HepG2 (cell line): ENCODE measurements around the gene CLRN3. TPM values are rescaled to one million over a fixed set of nuclear protein-coding genes. Genes with fewer than 3 reads are reported as not detected.

Experiments
- ATAC-seq: fragments of 200-7000 bp; cut with Tn5 transposase; 3 replicates; pipeline ENCODE4 v1.9.1; 2020; ENCODE audit warnings: mild to moderate bottlenecking, moderate library complexity
- BruUV-seq: library from RNA; stranded (reverse); fragments of 400-500 nt; replicated peaks from 2 replicates; lab custom pipeline; 2021; lab: Mats Ljungman, UMichigan
- CTCF ChIA-PET: fragments of 300-600 bp; formaldehyde crosslinking; extraction: SDS; loops from one replicate; lab custom pipeline; 2021; ENCODE audit warnings: low total read pairs, inconsistent platforms, low intra/inter-chr PET ratio; lab: Yijun Ruan, JAX
- POLR2A ChIA-PET: fragments of 350-600 bp; sonication (Branson Sonifier 250); formaldehyde crosslinking; loops from one replicate; lab custom pipeline; 2020; ENCODE audit warnings: antibody characterized with exemption, inconsistent platforms; lab: Yijun Ruan, JAX
- DNase-seq: peaks from one replicate; pipeline ENCODE4 v3.0.0-alpha.2; 2015; ENCODE audit warnings: low spot score
- FAIRE-seq: peaks from 3 replicates; lab custom pipeline; 2011; peaks lifted over from hg19 to GRCh38; lab: Jason Lieb, UNC
- H2AFZ ChIP-seq: one replicate; pipeline ENCODE4 v1.6.1; 2011; ENCODE audit warnings: low read length, inconsistent platforms
- H3K27ac ChIP-seq: fragments of 300-600 bp; 3 replicates; pipeline ENCODE4 v1.8.0; 2011; ENCODE audit warnings: mixed run types, mild to moderate bottlenecking, mixed read lengths, low read length, inconsistent platforms; ENCODE audit not compliant: insufficient read depth; ENCODE audit errors: extremely low read length
- H3K27me3 ChIP-seq, 2 experiments: fragments of 200-600 bp in 1 of 2; 2 replicates in 1 of 2; 3 replicates in 1 of 2; pipeline versions ENCODE4 v1.6.0 to v1.8.0; 2011; ENCODE audit warnings: low read length in 2 of 2, mild to moderate bottlenecking in 2 of 2, moderate library complexity in 2 of 2, inconsistent platforms in 1 of 2; ENCODE audit not compliant: insufficient read depth in 2 of 2, control insufficient read depth in 1 of 2
- H3K36me3 ChIP-seq, 2 experiments: fragments of 200-600 bp in 1 of 2; replicated peaks in 1 of 2; 2 replicates in 1 of 2; 3 replicates in 1 of 2; pipeline versions ENCODE4 v1.5.1 to v1.8.0; 2011; ENCODE audit warnings: low read length in 2 of 2, inconsistent platforms in 1 of 2; ENCODE audit not compliant: insufficient read depth in 2 of 2, control insufficient read depth in 1 of 2
- H3K4me1 ChIP-seq: 2 replicates; pipeline ENCODE4 v1.5.1; 2012; ENCODE audit warnings: low read length, inconsistent platforms; ENCODE audit not compliant: insufficient read depth
- H3K4me2 ChIP-seq: 2 replicates; pipeline ENCODE4 v1.6.0; 2011; ENCODE audit warnings: low read depth, low read length, inconsistent platforms
- H3K4me3 ChIP-seq, 3 experiments: fragments of 200-600 bp in 1 of 3; sonication (generic), shearing (Covaris generic) in 1 of 3; replicated peaks in 1 of 3; 2 replicates each; pipeline ENCODE4 v1.5.1; 2011 to 2016; ENCODE audit warnings: low read length in 3 of 3, inconsistent platforms in 2 of 3, low read depth in 2 of 3, mild to moderate bottlenecking in 2 of 3, control low read depth in 1 of 3, mixed read lengths in 1 of 3; ENCODE audit not compliant: insufficient read depth in 1 of 3
- H3K79me2 ChIP-seq: one replicate; pipeline ENCODE4 v1.6.1; 2011; ENCODE audit warnings: low read length, inconsistent platforms; ENCODE audit not compliant: insufficient read depth
- H3K9ac ChIP-seq: 2 replicates; pipeline ENCODE4 v1.6.0; 2011; ENCODE audit warnings: mild to moderate bottlenecking, low read depth, low read length, inconsistent platforms; ENCODE audit not compliant: insufficient read depth
- H3K9me3 ChIP-seq: 2 replicates; pipeline ENCODE4 v1.5.1; 2012; ENCODE audit warnings: mild to moderate bottlenecking, low read length
- H4K20me1 ChIP-seq: 2 replicates; pipeline ENCODE4 v1.6.0; 2011; ENCODE audit warnings: inconsistent platforms, mild to moderate bottlenecking, low read length, moderate library complexity; ENCODE audit not compliant: insufficient read depth
- CEBPB ChIP-seq: IDR thresholded peaks from 2 replicates; pipeline ENCODE4 v1.6.1; 2011; ENCODE audit warnings: low read depth, low read length, improper control_type of control experiment, borderline replicate concordance
- FOXK1 ChIP-seq: sonication (generic); formaldehyde crosslinking; IDR thresholded peaks from 2 replicates; pipeline ENCODE4 v1.4.0; 2020; ENCODE audit warnings: low read depth, missing genetic modification reagents, borderline replicate concordance
- GPN1 ChIP-seq: sonication (generic); formaldehyde crosslinking; IDR thresholded peaks from 2 replicates; pipeline ENCODE4 v1.5.1; 2020; ENCODE audit warnings: missing genetic modification reagents, borderline replicate concordance
- HNF4G ChIP-seq, 2 experiments: sonication (generic) in 1 of 2; formaldehyde crosslinking in 1 of 2; IDR thresholded peaks; 2 replicates each; pipeline versions ENCODE4 v1.4.0 to v1.6.1; 2011 to 2020; ENCODE audit warnings: borderline replicate concordance in 2 of 2, low read depth in 2 of 2, mild to moderate bottlenecking in 2 of 2, low read length in 1 of 2, missing genetic modification reagents in 1 of 2, moderate library complexity in 1 of 2
- NCOR1 ChIP-seq: fragments of 200-600 bp; sonication (generic); IDR thresholded peaks from 2 replicates; pipeline ENCODE4 v1.7.0; 2017; ENCODE audit warnings: antibody characterized with exemption, low read length, borderline replicate concordance
- NR2F6 ChIP-seq, 2 experiments: IDR thresholded peaks; 2 replicates each; pipeline ENCODE4 v1.6.1; 2016; ENCODE audit warnings: antibody characterized with exemption in 1 of 2, mild to moderate bottlenecking in 1 of 2
- PCBP2 ChIP-seq: fragments of 200-400 bp; formaldehyde crosslinking; optimal IDR thresholded peaks from 2 replicates; pipeline ENCODE3; 2018; ENCODE audit warnings: low read length, low read depth; ENCODE audit not compliant: poor library complexity, severe bottlenecking
- RAD21 ChIP-seq: fragments of 450-650 bp; formaldehyde crosslinking; IDR thresholded peaks from 2 replicates; pipeline ENCODE4 v1.5.0; 2020; ENCODE audit warnings: mild to moderate bottlenecking
- SMC3 ChIP-seq: IDR thresholded peaks from 2 replicates; pipeline ENCODE4 v1.6.1; 2011; ENCODE audit warnings: low read length, improper control_type of control experiment
- STAG1 ChIP-seq: sonication (generic); formaldehyde crosslinking; IDR thresholded peaks from 2 replicates; pipeline ENCODE4 v1.4.0; 2020; ENCODE audit warnings: missing genetic modification reagents
- WGBS: methylation state at CpG from one replicate; pipeline ENCODE4 v1.1.6; 2017; ENCODE audit warnings: low lambda C conversion rate; 5-methylcytosine and 5-hydroxymethylcytosine counted together
- in situ Hi-C: cut with HindIII; loops from 2 replicates; pipeline ENCODE4 v1.10.0; 2017; ENCODE audit warnings: low pct_unique_long_range_greater_than_20kb; ENCODE audit not compliant: extremely low pct_ligation_motif_present
- intact Hi-C: fragments of 100-400 bp; cut with micrococcal nuclease; formaldehyde crosslinking; loops from one replicate; pipeline ENCODE4 v1.10.0; 2022; ENCODE audit not compliant: unreplicated experiment
- polyA plus RNA-seq, 8 experiments: library from polyadenylated mRNA; depleted of rRNA in 3 of 8; stranded (reverse) in 7 of 8; unstranded in 1 of 8; fragments of >200 nt; fragmentation: Illumina TruSeq in 4 of 8; extraction: Trizol in 4 of 8; gene quantifications; 2 replicates each; pipeline versions ENCODE4 v1.2.1 to v1.2.3, GENCODE V29; 2011 to 2016; ENCODE audit warnings: low read depth in 4 of 8, missing spikeins in 1 of 8, mixed read lengths in 1 of 8; ENCODE audit not compliant: insufficient read depth in 1 of 8
- total RNA-seq, 5 experiments: library from RNA; depleted of rRNA; stranded (reverse); fragments of >200 nt; fragmentation: Illumina TruSeq; extraction: Trizol; gene quantifications; 2 replicates each; pipeline ENCODE4 v1.2.3, GENCODE V29; 2016; ENCODE audit warnings: low read depth in 1 of 5
- TF ChIP-seq, protein P1 (sequence below): IDR thresholded peaks from 2 replicates; pipeline ENCODE4 v1.6.1; 2016; ENCODE audit warnings: missing compliant biosample characterization, missing genetic modification reagents, borderline replicate concordance
- TF ChIP-seq, protein P2 (sequence below): sonication (generic); formaldehyde crosslinking; IDR thresholded peaks from 2 replicates; pipeline ENCODE4 v1.5.1; 2020; ENCODE audit warnings: missing genetic modification reagents, mild to moderate bottlenecking, borderline replicate concordance
- TF ChIP-seq, protein P3 (sequence below): IDR thresholded peaks from 2 replicates; pipeline ENCODE4 v1.4.0; 2020; ENCODE audit warnings: mild to moderate bottlenecking, missing genetic modification reagents
- TF ChIP-seq, protein P4 (sequence below): IDR thresholded peaks from 2 replicates; pipeline ENCODE4 v1.6.1; 2012; ENCODE audit warnings: inconsistent platforms

The CLRN3 gene
- total and polyA plus RNA-seq, 2 of the 13 experiments (the other 11 are each of a cell fraction or from before 2014, with no cell fraction given), result not detected

DNA sequence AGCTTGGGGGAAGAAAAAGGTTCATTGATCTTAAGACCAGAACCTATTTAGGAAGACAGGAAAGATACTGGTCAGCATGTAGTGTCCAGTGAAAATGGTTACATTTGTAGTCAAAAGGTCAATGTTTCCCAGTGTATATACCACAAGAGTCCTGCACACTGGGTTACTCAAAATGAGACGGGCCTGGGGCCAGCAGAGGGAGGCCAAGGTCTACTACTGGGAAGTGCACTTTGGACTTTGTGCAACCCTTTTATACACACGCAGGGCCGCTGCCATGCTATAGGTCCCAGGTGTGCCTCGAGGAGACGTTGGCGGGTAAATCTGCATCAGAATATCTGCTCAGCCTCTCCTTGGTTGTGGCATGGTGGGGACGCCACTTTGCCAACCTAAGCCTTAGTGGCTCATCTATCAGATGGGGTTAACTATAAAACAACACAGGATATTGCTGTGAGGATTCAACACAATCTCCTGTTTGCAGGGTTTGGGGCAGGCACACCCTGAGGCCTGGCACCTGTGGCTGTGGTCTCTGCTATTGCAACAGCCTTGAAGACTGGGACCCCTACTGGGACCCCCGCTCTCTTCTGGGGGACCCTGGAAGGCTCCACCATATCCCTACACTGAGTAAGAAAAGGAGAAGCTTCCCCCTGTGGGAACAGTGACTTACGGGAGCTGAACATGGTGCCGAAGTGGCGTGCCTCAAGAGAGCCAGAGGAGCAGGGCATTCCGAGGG, 19.7 kb downstream of the CLRN3 start:
- WGBS, result 53% methylated on average over 6 of the region's 12 CpGs
- no TSS peak for BruUV-seq
- Histone ChIP-seq H3K27ac (no peak overlapping the region), H3K4me1 (peaks cover 9% of the 10 kb centered on the region), H3K4me2 (no peak overlapping the region), H3K27me3 (no peaks in the 10 kb centered on the region), H3K9me3 (peaks cover 9% of the 10 kb centered on the region; the same call in 1 of the 2 replicates), H3K36me3 (no peaks in the 10 kb centered on the region), H2AFZ (no peak overlapping the region), H3K9ac (no peak overlapping the region), H3K79me2 (no peaks in the 10 kb centered on the region), H3K4me3 (no peak overlapping the region), H4K20me1 (no peaks in the 10 kb centered on the region)
- peak; percentile 89 for ATAC-seq
- intact Hi-C loops, result loop anchor here (10.0 kb wide), 1 partner anchor 142 kb away; no protein-coding TSS in a partner anchor
- ChIA-PET CTCF (interaction anchor here (1.3 kb wide), 1 partner anchor 138 kb away, joined by 4 read pairs; no protein-coding TSS in a partner anchor), POLR2A (no interaction called here)
- FAIRE-seq, result no peak
- peak; percentile 49 for DNase-seq
- in situ Hi-C loops, result loop anchor here (25.0 kb wide), 1 partner anchor 636 kb away; no protein-coding TSS in a partner anchor
- peak; percentile 28; the same call in 1 of the 2 replicates for TF ChIP-seq CEBPB
- TF ChIP-seq HNF4G (IDR thresholded peaks at IDR 0.05; ENCODE audit: borderline replicate concordance, low read depth, low read length), result peak; percentile 88
- TF ChIP-seq HNF4G (CRISPR knock-in tag; IDR thresholded peaks at IDR 0.05; ENCODE audit: borderline replicate concordance, low read depth), result peak; percentile 48; the same call in 1 of the 2 replicates
- peak; percentile 33; the same call in 1 of the 2 replicates for TF ChIP-seq FOXK1
- peak; percentile 32; the same call in 1 of the 2 replicates for TF ChIP-seq RAD21 (CRISPR knock-in tag)
- TF ChIP-seq, protein P1, sequence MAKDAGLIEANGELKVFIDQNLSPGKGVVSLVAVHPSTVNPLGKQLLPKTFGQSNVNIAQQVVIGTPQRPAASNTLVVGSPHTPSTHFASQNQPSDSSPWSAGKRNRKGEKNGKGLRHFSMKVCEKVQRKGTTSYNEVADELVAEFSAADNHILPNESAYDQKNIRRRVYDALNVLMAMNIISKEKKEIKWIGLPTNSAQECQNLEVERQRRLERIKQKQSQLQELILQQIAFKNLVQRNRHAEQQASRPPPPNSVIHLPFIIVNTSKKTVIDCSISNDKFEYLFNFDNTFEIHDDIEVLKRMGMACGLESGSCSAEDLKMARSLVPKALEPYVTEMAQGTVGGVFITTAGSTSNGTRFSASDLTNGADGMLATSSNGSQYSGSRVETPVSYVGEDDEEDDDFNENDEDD (CRISPR knock-in tag), result peak; percentile 41; the same call in 1 of the 2 replicates
- TF ChIP-seq, protein P2, sequence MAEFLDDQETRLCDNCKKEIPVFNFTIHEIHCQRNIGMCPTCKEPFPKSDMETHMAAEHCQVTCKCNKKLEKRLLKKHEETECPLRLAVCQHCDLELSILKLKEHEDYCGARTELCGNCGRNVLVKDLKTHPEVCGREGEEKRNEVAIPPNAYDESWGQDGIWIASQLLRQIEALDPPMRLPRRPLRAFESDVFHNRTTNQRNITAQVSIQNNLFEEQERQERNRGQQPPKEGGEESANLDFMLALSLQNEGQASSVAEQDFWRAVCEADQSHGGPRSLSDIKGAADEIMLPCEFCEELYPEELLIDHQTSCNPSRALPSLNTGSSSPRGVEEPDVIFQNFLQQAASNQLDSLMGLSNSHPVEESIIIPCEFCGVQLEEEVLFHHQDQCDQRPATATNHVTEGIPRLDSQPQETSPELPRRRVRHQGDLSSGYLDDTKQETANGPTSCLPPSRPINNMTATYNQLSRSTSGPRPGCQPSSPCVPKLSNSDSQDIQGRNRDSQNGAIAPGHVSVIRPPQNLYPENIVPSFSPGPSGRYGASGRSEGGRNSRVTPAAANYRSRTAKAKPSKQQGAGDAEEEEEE, result no peak
- TF ChIP-seq, protein P3, sequence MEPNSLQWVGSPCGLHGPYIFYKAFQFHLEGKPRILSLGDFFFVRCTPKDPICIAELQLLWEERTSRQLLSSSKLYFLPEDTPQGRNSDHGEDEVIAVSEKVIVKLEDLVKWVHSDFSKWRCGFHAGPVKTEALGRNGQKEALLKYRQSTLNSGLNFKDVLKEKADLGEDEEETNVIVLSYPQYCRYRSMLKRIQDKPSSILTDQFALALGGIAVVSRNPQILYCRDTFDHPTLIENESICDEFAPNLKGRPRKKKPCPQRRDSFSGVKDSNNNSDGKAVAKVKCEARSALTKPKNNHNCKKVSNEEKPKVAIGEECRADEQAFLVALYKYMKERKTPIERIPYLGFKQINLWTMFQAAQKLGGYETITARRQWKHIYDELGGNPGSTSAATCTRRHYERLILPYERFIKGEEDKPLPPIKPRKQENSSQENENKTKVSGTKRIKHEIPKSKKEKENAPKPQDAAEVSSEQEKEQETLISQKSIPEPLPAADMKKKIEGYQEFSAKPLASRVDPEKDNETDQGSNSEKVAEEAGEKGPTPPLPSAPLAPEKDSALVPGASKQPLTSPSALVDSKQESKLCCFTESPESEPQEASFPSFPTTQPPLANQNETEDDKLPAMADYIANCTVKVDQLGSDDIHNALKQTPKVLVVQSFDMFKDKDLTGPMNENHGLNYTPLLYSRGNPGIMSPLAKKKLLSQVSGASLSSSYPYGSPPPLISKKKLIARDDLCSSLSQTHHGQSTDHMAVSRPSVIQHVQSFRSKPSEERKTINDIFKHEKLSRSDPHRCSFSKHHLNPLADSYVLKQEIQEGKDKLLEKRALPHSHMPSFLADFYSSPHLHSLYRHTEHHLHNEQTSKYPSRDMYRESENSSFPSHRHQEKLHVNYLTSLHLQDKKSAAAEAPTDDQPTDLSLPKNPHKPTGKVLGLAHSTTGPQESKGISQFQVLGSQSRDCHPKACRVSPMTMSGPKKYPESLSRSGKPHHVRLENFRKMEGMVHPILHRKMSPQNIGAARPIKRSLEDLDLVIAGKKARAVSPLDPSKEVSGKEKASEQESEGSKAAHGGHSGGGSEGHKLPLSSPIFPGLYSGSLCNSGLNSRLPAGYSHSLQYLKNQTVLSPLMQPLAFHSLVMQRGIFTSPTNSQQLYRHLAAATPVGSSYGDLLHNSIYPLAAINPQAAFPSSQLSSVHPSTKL (CRISPR knock-in tag), result 0 out of 2 replicates have a peak, but pooled peaks have one; percentile 23
- no peak for TF ChIP-seq GPN1 (CRISPR knock-in tag)
- peak; percentile 90 for TF ChIP-seq NCOR1
- TF ChIP-seq PCBP2, result no peak
- TF ChIP-seq NR2F6 (IDR thresholded peaks at IDR 0.05), result 0 out of 2 replicates have a peak, but pooled peaks have one; percentile 11
- no peak for TF ChIP-seq NR2F6 (CRISPR knock-in tag; IDR thresholded peaks at IDR 0.05)
- TF ChIP-seq, protein P4, sequence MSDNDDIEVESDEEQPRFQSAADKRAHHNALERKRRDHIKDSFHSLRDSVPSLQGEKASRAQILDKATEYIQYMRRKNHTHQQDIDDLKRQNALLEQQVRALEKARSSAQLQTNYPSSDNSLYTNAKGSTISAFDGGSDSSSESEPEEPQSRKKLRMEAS, result peak; percentile 43; the same call in 1 of the 2 replicates
- TF ChIP-seq STAG1 (CRISPR knock-in tag), result peak; percentile 56
- TF ChIP-seq SMC3, result peak; percentile 48; the same call in 1 of the 2 replicates
